T-helper 1 cell (primary cell): ENCODE measurements around the gene MBD4.
A peak's percentile ranks its signal among the peaks of the same experiment; 100 is the strongest.

Experiments
- DNase-seq, 5 donors: peaks; one replicate each; pipeline ENCODE4 v3.0.0-alpha.2; 2012 to 2020

The MBD4 gene

DNA sequence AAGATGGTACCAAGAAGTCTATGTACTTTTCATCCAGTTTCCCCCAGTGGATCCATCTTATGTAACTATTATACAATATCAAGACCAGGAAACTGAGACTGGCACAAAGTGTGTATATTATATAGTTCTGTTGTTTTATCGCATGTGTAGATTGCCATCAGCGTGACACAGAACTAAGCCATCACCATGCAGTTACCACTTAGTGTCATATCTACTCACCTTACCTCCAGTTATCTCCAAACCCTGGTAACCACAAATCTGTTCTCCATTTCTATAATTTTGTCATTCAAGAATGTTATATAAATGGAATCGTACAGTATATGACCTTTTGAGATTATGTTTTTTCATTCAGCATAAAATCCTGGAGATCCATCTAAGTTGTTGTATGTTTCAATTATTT is 23.3 kb upstream of the MBD4 start:
- no peak for DNase-seq

DNA sequence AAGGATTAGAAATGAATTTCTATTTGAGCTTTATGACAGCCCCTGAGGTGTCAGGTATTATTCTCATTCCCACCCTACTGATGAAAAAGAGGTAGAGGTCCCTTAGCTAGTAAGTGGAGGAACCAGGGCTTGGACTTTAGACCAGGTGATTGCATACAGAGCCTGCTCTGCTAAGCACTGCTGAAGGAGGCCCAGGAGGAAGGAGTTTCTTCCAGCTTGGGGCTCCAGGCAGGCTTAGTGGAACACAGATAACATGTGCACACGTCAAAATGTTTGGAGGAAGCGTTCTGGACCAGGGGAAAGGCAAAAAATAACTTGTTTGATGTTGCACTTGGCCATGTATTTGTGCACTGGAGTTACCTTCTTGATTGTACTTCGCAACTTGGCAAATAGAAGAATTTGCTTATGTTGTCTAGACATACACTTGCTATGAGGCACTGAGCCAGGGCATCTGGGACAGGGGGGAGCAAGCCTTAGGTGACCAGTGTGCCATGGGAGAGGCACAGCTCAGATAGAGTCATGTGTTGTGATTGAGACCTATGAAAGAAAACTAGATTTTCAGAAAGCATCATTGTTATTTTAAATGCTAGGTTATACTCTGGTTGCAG is 22.7 kb upstream of the MBD4 start:
- no peak for DNase-seq

GRCh38 chr3:129461461-129462146 is 21.9 kb upstream of the MBD4 start:
- DNase-seq, result no peak

DNA sequence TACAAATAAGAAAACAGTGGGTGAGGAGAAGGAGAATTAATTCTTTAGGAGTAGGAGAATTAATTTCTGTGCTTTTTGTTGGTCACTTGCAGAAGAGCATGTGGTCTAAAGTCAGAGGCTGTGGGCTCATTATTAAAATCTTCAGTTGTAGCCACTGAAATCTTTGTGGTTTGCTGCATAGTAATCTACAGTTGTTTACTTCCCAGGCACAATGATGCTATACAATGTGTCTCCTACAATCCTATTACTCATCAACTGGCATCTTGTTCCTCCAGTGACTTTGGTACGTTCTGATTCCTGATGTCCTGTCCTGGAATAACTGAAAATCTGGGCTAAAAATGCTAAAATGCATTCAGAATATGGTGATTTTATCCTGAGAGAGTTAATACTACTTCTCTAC is 21.3 kb upstream of the MBD4 start:
- no peak for DNase-seq

DNA sequence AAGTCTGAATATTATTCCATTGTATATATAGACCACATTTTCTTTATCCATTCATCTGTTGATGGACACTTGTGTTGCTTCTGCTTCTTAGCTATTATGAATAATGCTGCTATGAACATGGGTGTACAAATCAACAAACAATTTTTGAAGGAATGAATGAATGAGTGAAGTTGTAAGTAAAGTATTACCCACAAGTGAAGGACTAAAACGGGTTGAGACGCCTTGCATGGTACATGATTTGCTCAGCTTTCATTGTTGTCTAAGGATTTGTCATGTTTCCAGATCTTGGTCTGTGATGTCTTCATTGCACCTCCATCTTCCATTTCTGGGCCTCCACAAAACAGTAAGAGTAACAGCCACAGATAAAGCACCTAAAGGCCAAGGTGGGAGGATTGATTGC is 20.8 kb upstream of the MBD4 start:
- DNase-seq, result no peak

DNA sequence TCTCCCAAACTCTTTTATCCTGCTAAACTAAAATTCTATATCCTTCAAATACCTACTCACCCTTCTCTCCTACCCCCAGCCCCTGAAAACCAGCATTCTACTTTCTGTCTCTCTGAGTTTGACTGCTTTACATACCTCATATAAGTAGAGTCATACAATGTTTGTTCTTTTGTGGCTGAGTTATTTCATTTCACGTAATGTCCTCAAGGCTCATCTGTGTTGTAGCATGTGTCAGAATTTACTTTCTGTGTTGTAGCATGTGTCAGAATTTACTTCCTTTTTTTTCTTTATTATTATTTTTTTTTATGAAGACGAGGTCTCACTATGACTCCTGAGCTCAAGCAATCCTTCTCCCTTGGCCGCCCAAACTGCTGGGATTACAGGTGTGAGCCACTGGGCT is 20.4 kb upstream of the MBD4 start:
- no peak for DNase-seq

GRCh38 chr3:129453732-129454131 is 14.0 kb upstream of the MBD4 start:
- no peak for DNase-seq

DNA sequence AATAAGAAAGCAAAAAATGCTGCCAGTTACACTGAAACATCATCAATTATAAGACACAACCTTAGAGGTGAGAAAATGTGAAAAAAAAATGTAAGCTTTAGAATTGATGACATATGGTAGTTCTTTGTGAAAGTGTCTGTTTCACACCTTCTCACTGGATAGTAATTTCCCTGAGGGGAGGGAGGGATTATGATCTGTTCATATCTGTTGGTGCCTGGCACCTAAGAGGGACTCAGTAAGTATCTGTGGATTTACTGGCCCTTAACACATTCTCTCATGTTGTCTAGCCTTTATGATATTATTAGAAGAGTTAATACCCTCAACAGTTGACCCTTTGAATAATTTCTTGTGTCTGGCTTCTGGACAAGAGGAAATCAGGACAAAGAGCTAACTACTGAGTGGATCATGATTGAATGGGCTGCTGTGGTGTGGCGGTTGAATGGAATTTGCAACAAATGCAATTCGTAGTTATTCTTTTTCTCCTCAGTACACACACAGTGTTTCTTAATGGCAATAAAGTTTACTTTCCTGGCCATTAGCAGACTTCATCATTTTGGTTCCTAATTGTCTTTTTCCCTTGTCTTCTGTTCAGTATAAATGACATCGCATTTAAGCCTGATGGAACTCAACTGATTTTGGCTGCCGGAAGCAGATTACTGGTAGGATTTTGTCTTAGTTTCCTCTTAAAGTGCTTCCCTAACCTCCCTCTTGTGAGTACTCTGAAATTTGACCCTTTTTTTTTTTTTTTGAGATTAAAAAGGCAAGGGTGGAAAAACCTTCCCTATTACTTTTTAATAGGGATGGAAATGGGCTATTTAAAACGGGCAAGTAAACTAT is 9.7 kb upstream of the MBD4 start:
- no peak for DNase-seq

- no peak for DNase-seq
These were observed 8.6 kb upstream of the MBD4 start for GRCh38 chr3:129448186-129448895.

- no peak for DNase-seq
These were observed 7.2 kb upstream of the MBD4 start for GRCh38 chr3:129446926-129447325.

DNA sequence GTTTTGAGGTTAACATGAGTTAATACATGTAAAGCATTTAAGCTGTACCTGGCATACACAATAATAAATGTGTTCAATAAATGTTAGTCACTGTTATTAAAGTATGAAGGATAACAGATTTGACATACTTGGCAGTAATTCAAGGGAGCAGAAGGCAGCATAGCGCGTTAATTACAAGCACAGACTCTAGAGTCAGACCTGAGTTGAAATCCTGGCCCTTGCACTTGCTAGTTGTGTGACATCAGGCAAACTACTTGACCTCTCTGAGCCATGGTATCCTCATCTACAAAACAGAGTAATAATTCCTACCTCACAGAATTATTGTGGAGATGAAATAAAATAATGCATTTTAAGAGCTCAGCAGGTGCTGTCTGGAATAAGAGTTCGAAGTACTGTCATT is 5.7 kb upstream of the MBD4 start:
- no peak for DNase-seq

DNA sequence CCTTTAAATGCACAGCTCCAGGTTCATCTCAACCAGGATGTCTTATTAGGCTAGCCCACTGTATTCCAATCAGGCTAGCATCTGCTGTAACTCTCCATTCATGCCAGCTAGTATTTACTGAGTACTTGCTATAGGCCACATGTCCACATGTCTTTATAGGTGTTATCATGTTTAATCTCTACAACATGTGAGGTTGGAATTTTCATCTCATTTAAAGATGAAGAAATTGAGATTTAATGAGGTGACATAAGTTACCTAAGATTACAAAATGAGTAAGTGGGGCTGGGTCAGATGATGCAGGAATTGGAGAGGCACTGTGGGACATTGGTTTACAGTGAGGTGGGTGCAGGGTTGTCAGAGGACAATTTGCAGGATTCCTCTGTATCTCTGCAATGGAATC is 3.2 kb upstream of the MBD4 start:
- no peak for DNase-seq

DNA sequence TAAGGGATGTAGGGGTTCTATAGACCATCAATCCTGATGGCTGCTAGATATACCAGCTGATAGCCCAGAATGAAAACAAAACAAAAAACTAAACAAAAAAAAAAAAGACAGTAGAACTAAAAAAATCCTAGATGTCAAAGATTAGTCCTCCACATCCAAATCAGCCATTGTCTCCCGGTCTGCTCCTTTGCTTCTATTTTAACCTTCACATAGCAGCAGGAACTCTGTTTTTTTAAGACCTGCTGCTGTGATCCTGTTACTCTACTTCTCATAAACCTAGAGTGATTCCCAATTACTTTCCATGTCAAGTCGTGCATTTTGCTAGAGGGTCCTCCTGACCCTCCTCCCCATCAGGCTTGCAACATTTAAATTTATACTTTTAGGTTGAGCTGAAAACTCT is 2.7 kb upstream of the MBD4 start:
- DNase-seq, result no peak

GRCh38 chr3:129441782-129442181 is 2.0 kb upstream of the MBD4 start:
- DNase-seq, result no peak

DNA sequence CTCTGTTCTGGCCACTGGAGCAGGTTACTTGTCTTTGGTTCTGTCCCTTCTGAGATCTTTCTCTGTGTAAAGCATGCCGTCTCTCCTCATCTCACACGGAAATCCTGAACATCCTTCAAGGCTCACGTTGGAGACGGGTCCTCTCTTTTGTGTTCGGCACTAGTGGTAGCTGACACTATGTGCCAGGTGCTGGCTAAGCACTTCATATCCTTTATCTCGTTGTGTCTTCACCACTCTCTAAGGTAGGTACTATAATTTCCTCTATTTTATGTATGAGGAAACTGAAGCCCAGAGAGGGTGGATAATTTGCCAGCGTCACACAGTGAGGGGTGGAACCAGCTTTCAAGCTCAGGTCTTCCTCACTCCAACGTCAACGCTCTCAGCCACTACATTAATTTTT is 1.5 kb upstream of the MBD4 start:
- DNase-seq, result peak in 1 of 5 donors; percentile 28

- DNase-seq, result no peak
These were observed 956 bp upstream of the MBD4 start for GRCh38 chr3:129440618-129441190.

DNA sequence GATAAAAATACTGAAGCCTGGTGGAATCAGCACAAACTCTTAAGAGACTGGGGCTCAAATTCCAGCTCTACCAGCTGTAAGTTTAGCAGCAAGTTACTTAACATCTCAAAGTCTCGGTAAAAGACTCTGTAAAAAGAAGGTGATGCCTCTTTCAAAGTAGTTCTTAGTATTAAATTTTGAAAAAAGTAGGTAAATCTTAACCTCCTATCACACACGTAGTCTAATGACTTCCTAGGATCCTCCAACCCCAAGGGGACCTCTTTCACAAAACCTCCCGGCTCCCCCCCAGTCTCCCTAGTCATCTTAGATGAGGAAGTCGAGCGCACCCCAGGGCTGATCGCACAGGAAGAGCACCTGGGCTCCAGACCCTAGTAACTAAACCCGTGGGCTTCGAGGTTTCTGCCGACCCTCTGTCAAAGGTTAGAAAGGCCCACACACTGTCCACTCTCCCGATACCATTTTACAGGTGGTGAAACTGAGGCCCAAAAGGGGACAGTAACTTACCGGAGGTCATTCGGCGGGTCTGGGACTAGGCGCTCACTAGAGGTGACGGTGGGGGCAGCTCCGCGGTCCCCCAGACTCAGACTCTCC is 427 bp downstream of the MBD4 start:
- DNase-seq, result peak; percentile 16 to 54 (median 31)

GRCh38 chr3:129435367-129435766 is 4.4 kb downstream of the MBD4 start:
- DNase-seq, result no peak

- DNase-seq, result no peak
These were observed 5.6 kb downstream of the MBD4 start for GRCh38 chr3:129434140-129434539.

GRCh38 chr3:129433565-129433964 is 6.2 kb downstream of the MBD4 start:
- DNase-seq, result no peak

GRCh38 chr3:129432671-129433070 is 7.1 kb downstream of the MBD4 start:
- no peak for DNase-seq

GRCh38 chr3:129432036-129432435 is 7.7 kb downstream of the MBD4 start:
- DNase-seq, result no peak

DNA sequence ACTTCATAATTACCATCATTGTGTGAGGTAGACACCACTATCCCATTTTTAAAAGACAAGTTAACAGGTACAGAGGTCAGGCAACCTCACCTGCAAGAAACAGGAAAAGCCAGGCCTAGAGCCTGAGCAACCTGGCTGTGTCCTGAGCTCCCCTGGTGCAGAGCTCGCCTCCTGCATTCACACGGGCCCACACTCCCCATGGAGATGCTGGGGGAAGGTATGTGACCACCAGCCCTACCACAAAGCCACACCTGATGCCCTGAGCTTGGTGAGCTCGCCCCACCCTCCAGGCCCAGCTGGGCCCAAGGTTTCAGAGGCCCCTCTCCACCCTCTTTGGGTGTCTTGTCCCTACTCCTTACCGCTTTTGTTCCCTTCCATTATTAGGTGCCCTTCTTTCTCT is 10.1 kb downstream of the MBD4 start:
- DNase-seq, result no peak
